Cardiac septum (tissue), 1 donor: Measurements from ENCODE around the gene C2orf76. TPM values are rescaled to one million over a fixed set of nuclear protein-coding genes. Genes with fewer than 3 reads are reported as not detected.

Source experiments
- DNase-seq: peaks from one replicate; pipeline ENCODE4 v3.0.0-alpha.2; 2020; ENCODE audit warnings: low spot score
- intact Hi-C: fragments of 100-400 bp; cut with DNase I; formaldehyde crosslinking; loops from one replicate; pipeline ENCODE4 v1.14.0; 2022
- total RNA-seq: library from RNA; stranded (reverse); fragmentation: NEBNext Ultra II Directional; extraction: Animal tissue kit (Norgen Biotek cat#: 25700); gene quantifications from one replicate; pipeline ENCODE4 v1.2.1, GENCODE V29; 2021
- donor health status: DM: no; HTN: no; CAD: no.

The C2orf76 gene
- total RNA-seq, 1 donor from 2014 or later = 11.7 TPM

DNA sequence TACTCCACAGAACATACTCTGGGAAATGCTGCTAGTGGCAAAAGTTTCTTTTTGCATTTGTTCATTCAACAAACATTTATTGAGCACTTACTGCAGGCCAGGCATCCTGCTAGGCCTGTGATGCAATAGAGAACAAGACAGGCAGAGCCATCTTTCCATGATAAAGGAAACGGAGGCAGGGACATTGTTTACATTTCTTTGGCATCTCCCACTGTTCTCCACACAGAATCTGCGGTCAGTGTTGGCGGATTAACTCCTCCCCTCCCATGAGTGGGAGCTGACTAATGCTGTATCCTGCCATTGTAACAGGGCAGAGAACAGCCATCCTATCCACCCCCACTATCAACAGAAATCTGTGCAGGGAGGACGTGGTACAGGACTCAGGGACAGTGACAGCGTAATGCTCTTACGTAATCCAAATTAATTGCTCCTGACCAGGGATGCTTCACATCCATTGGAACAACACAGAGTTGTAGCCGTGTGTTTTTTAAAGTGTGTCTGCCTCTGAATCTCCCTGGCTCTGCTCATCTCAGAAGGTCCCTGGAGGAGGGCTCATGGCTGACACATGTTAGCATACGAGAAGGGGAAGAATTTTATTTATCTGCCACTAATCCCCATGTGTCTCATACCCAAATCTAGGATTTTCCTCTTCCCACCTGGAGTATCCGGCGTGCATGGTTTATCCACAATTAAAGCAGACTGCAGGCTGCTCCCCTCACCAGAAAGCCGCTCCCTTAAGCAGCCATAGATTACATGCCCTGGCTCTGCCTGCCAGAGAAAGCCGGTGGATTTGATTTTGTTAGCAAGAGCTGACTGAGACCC is 110.7 kb downstream of the C2orf76 start:
- intact Hi-C loops = loop anchor here (5.0 kb wide), 1 partner anchor 34 kb away; the partner anchor contains the start of gene STEAP3
- DNase-seq = no peak

- no peak for DNase-seq
- intact Hi-C loops = loop anchor here (5.0 kb wide), 1 partner anchor 32 kb away; the partner anchor contains the start of gene STEAP3
Observed at GRCh38 chr2:119254601-119255080, 112.0 kb downstream of the C2orf76 start.

- no peak for DNase-seq
- intact Hi-C loops = no loop called here
Observed at GRCh38 chr2:119253760-119254600, 112.7 kb downstream of the C2orf76 start.

- intact Hi-C loops = no loop called here
- DNase-seq = no peak
Observed at GRCh38 chr2:119253114-119253702, 113.4 kb downstream of the C2orf76 start.

Other genes with a start within 250 kb of the C2orf76 start
- gene C1QL2, start 208.1 kb downstream of the C2orf76 start, total RNA-seq = not detected
- gene STEAP3, start 143.0 kb downstream of the C2orf76 start, total RNA-seq = 10.7 TPM
- 251 TPM for gene DBI, start 143 bp upstream of the C2orf76 start, total RNA-seq
- 1.5 TPM for gene TMEM37, start 65.0 kb upstream of the C2orf76 start, total RNA-seq
- 0.59 TPM for gene SCTR, start 157.6 kb upstream of the C2orf76 start, total RNA-seq
- gene CFAP221, start 177.6 kb upstream of the C2orf76 start, total RNA-seq = 1.2 TPM